Endothelial cell of umbilical vein (primary cell): Measurements from ENCODE around the gene ULK1. TPM values are rescaled to one million over a fixed set of nuclear protein-coding genes. Genes with fewer than 3 reads are reported as not detected.

ENCODE experiments used
- BruUV-seq: library from RNA; stranded (reverse); fragments of 400-500 nt; replicated peaks from 2 replicates; lab custom pipeline; 2021; lab: Mats Ljungman, UMichigan
- CTCF ChIA-PET: fragments of 300-600, 350-600 bp; sonication (Branson Sonifier 250); formaldehyde crosslinking; loops from one replicate; lab custom pipeline; 2021; ENCODE audit warnings: antibody characterized with exemption, inconsistent platforms; lab: Charles Lee
- POLR2A ChIA-PET: fragments of 300-600, 350-600 bp; sonication (Branson Sonifier 250); formaldehyde crosslinking; loops from one replicate; lab custom pipeline; 2021; ENCODE audit warnings: antibody characterized with exemption, inconsistent platforms; lab: Charles Lee
- DNase-seq: peaks from one replicate; pipeline ENCODE4 v3.0.0-alpha.2; 2011; ENCODE audit warnings: low read depth, low spot score
- FAIRE-seq: peaks from 2 replicates; lab custom pipeline; 2011; peaks lifted over from hg19 to GRCh38; lab: Jason Lieb, UNC
- H2AFZ ChIP-seq: 2 replicates; pipeline ENCODE4 v1.6.0; 2012; ENCODE audit warnings: low read depth, low read length, control low read depth, inconsistent platforms
- H3K27ac ChIP-seq: 2 replicates; pipeline ENCODE4 v1.5.1; 2011; ENCODE audit warnings: low read depth, mild to moderate bottlenecking, control low read depth, low read length, moderate library complexity; ENCODE audit not compliant: insufficient read depth
- H3K27me3 ChIP-seq, 2 experiments: 2 replicates each; pipeline versions ENCODE4 v1.6.0 to v1.6.1; 2011; ENCODE audit warnings: low read length in 2 of 2, mixed read lengths in 1 of 2; ENCODE audit not compliant: control insufficient read depth in 2 of 2, insufficient read depth in 2 of 2
- H3K36me3 ChIP-seq, 2 experiments: 2 replicates in 1 of 2; 3 replicates in 1 of 2; pipeline ENCODE4 v1.5.1; 2011; ENCODE audit warnings: low read length in 2 of 2, mild to moderate bottlenecking in 1 of 2, moderate library complexity in 1 of 2; ENCODE audit not compliant: control insufficient read depth in 2 of 2, insufficient read depth in 2 of 2; ENCODE audit errors: extremely low read depth in 1 of 2
- H3K4me1 ChIP-seq: 3 replicates; pipeline ENCODE4 v1.5.1; 2011; ENCODE audit warnings: mild to moderate bottlenecking, low read length; ENCODE audit not compliant: control insufficient read depth, insufficient read depth; ENCODE audit errors: extremely low read depth
- H3K4me2 ChIP-seq: 2 replicates; pipeline ENCODE4 v1.6.1; 2011; ENCODE audit warnings: low read length, control low read depth, mixed read lengths; ENCODE audit not compliant: insufficient read depth
- H3K4me3 ChIP-seq, 3 experiments: fragments of 200-600 bp in 1 of 3; sonication (generic), shearing (Covaris generic) in 1 of 3; replicated peaks in 1 of 3; 2 replicates each; pipeline ENCODE4 v1.5.1; 2011 to 2016; ENCODE audit warnings: control low read depth in 3 of 3, low read length in 3 of 3, mild to moderate bottlenecking in 2 of 3, inconsistent platforms in 1 of 3, low read depth in 1 of 3, moderate library complexity in 1 of 3; ENCODE audit not compliant: insufficient read depth in 1 of 3
- H3K79me2 ChIP-seq: 2 replicates; pipeline ENCODE4 v1.6.0; 2012; ENCODE audit warnings: low read length, inconsistent platforms; ENCODE audit not compliant: control insufficient read depth, insufficient read depth
- H3K9ac ChIP-seq: replicated peaks from 2 replicates; pipeline ENCODE3; 2011; ENCODE audit warnings: low read length, control low read depth; ENCODE audit not compliant: insufficient read depth; ENCODE audit errors: extremely low read depth
- H3K9me1 ChIP-seq: replicated peaks from 3 replicates; pipeline ENCODE4 v1.6.0; 2011; ENCODE audit warnings: mild to moderate bottlenecking, low read length; ENCODE audit not compliant: control insufficient read depth, insufficient read depth; ENCODE audit errors: extremely low read depth
- H3K9me3 ChIP-seq: replicated peaks from 2 replicates; pipeline ENCODE4 v1.5.1; 2012; ENCODE audit warnings: low read length, inconsistent platforms; ENCODE audit not compliant: control insufficient read depth, insufficient read depth
- H4K20me1 ChIP-seq: replicated peaks from 2 replicates; pipeline ENCODE3; 2011; ENCODE audit warnings: mild to moderate bottlenecking, low read length; ENCODE audit not compliant: control insufficient read depth, insufficient read depth; ENCODE audit errors: extremely low read depth
- EZH2 ChIP-seq: IDR thresholded peaks from 2 replicates; pipeline ENCODE4 v1.6.1; 2012; ENCODE audit warnings: borderline replicate concordance, low read depth, mild to moderate bottlenecking, moderate library complexity, low read length, inconsistent platforms; ENCODE audit not compliant: severe bottlenecking
- FOS ChIP-seq: IDR thresholded peaks from 2 replicates; pipeline ENCODE4 v1.6.1; 2011; ENCODE audit warnings: mild to moderate bottlenecking, low read length, moderate library complexity, borderline replicate concordance; ENCODE audit not compliant: insufficient read depth
- GATA2 ChIP-seq: IDR thresholded peaks from 2 replicates; pipeline ENCODE4 v1.7.0; 2011; ENCODE audit warnings: low read depth, mild to moderate bottlenecking, moderate library complexity, mixed read lengths, low read length; ENCODE audit not compliant: insufficient read length, insufficient read depth
- JUN ChIP-seq: IDR thresholded peaks from 2 replicates; pipeline ENCODE4 v1.6.1; 2011; ENCODE audit warnings: borderline replicate concordance, low read depth; ENCODE audit not compliant: insufficient read length, insufficient read depth
- POLR2AphosphoS5 ChIP-seq: IDR thresholded peaks from 2 replicates; pipeline ENCODE4 v1.6.1; 2012; ENCODE audit warnings: low read depth, mild to moderate bottlenecking, control low read depth, low read length, moderate library complexity; ENCODE audit not compliant: insufficient read depth
- dilution Hi-C: fragments of 300-500 bp; cut with MboI; formaldehyde crosslinking; loops from one replicate; pipeline ENCODE4 v1.15.0; 2019; ENCODE audit warnings: low sequenced_read_pairs; ENCODE audit not compliant: extremely low pct_ligation_motif_present
- intact Hi-C: fragments of 100-400 bp; cut with micrococcal nuclease; formaldehyde crosslinking; loops from one replicate; pipeline ENCODE4 v1.10.0; 2022
- polyA plus RNA-seq, 4 experiments: library from polyadenylated mRNA; depleted of rRNA in 3 of 4; stranded (reverse) in 3 of 4; unstranded in 1 of 4; fragments of >200 nt; gene quantifications; 2 replicates each; pipeline versions ENCODE4 v1.2.1 to v1.2.3, GENCODE V29; 2011 to 2012; ENCODE audit warnings: missing spikeins in 1 of 4
- total RNA-seq: library from RNA; stranded (reverse); gene quantifications from 2 replicates; pipeline ENCODE4 v1.2.3, GENCODE V29; 2021
- TF ChIP-seq, protein P1 (sequence below): IDR thresholded peaks from 2 replicates; pipeline ENCODE4 v1.6.1; 2011; ENCODE audit not compliant: insufficient read depth, insufficient read length
- TF ChIP-seq, protein P2 (sequence below), 2 donors: IDR thresholded peaks; 1 replicate in 1 of 2; 2 replicates in 1 of 2; pipeline ENCODE4 v1.5.1; 2011; ENCODE audit warnings: low read length in 2 of 2, mild to moderate bottlenecking in 2 of 2, moderate library complexity in 2 of 2, control low read depth in 1 of 2, inconsistent platforms in 1 of 2, low read depth in 1 of 2; ENCODE audit not compliant: insufficient read depth in 1 of 2; ENCODE audit errors: extremely low read depth in 1 of 2

The ULK1 gene
- total and polyA plus RNA-seq, 2 donors (not counting 3 experiments of a cell fraction or from before 2014, with no cell fraction given): 14.4 to 38.2 TPM

DNA sequence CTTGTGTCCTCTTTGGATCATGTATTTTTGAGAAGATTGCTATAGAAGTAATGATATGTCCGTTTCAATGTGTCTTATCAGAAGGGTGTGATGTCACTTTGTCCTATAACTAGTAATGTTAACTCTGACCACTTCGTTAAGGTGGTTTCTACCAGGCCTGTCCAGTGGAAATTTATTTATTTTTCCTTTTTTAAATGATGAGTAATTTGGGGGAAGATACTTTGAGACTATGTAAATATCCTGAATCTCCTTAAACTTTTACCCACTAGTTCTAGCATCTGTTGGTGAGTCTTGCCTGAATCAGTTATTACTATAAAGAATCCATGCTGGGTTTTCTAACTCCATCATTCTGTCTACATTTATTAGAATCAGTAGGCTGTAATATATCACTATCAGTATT is 70.7 kb downstream of the ULK1 start:
- Histone ChIP-seq H4K20me1 (peaks cover 10% of the 10 kb centered on the region), H3K9me3 (no peaks in the 10 kb centered on the region), H3K4me1 (no peaks in the 10 kb centered on the region), H3K9ac (no peak overlapping the region), H3K79me2 (peaks cover 76% of the 10 kb centered on the region), H3K4me3 (no peak overlapping the region), H3K4me2 (no peak overlapping the region), H3K27ac (no peak overlapping the region), H2AFZ (no peak overlapping the region), H3K27me3 (no peaks in the 10 kb centered on the region), H3K36me3 (peaks cover 0 to 5% of the 10 kb centered on the region in 2 experiments), H3K9me1 (no peaks in the 10 kb centered on the region)
- FAIRE-seq (no peak), DNase-seq (no peak)
- no TSS peak for BruUV-seq
- dilution Hi-C loops: no loop called here
- POLR2A ChIA-PET: no interaction called here
- intact Hi-C loops: no loop called here
- CTCF ChIA-PET: no interaction called here
- no peak for TF ChIP-seq EZH2
- no peak for TF ChIP-seq JUN
- TF ChIP-seq GATA2: no peak
- TF ChIP-seq FOS: no peak
- TF ChIP-seq POLR2AphosphoS5: no peak
- TF ChIP-seq, protein P1, sequence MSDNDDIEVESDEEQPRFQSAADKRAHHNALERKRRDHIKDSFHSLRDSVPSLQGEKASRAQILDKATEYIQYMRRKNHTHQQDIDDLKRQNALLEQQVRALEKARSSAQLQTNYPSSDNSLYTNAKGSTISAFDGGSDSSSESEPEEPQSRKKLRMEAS: no peak
- TF ChIP-seq, protein P2, sequence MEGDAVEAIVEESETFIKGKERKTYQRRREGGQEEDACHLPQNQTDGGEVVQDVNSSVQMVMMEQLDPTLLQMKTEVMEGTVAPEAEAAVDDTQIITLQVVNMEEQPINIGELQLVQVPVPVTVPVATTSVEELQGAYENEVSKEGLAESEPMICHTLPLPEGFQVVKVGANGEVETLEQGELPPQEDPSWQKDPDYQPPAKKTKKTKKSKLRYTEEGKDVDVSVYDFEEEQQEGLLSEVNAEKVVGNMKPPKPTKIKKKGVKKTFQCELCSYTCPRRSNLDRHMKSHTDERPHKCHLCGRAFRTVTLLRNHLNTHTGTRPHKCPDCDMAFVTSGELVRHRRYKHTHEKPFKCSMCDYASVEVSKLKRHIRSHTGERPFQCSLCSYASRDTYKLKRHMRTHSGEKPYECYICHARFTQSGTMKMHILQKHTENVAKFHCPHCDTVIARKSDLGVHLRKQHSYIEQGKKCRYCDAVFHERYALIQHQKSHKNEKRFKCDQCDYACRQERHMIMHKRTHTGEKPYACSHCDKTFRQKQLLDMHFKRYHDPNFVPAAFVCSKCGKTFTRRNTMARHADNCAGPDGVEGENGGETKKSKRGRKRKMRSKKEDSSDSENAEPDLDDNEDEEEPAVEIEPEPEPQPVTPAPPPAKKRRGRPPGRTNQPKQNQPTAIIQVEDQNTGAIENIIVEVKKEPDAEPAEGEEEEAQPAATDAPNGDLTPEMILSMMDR (IDR thresholded peaks at IDR 0.05; ENCODE audit: extremely low read depth in 1 of 2, insufficient read depth in 1 of 2, low read depth in 1 of 2, low read length in 2 of 2): no peak
